Activated naive CD8-positive, alpha-beta T cell treated with anti-CD3 and anti-CD28 coated beads for 36 hours (primary cell): ENCODE measurements around the gene LUZP4. TPM values are rescaled to one million over a fixed set of nuclear protein-coding genes. Genes with fewer than 3 reads are reported as not detected.

ENCODE experiments used
- DNase-seq: peaks from one replicate; pipeline ENCODE4 v3.0.0; 2021
- H3K27ac Mint-ChIP-seq: one replicate; pipeline ENCODE4 v1.8.0; 2022; ENCODE audit warnings: mild to moderate bottlenecking, moderate library complexity, mixed read lengths
- H3K27me3 Mint-ChIP-seq: one replicate; pipeline ENCODE4 v1.8.0; 2022; ENCODE audit warnings: mild to moderate bottlenecking, mixed read lengths
- H3K36me3 Mint-ChIP-seq: one replicate; pipeline ENCODE4 v1.8.0; 2021; ENCODE audit warnings: mild to moderate bottlenecking, mixed read lengths
- H3K4me1 Mint-ChIP-seq: one replicate; pipeline ENCODE4 v1.8.0; 2021; ENCODE audit warnings: mixed read lengths
- H3K4me3 Mint-ChIP-seq: one replicate; pipeline ENCODE4 v1.8.0; 2022; ENCODE audit warnings: mild to moderate bottlenecking, moderate library complexity, mixed read lengths
- H3K9me3 Mint-ChIP-seq: one replicate; pipeline ENCODE4 v1.8.0; 2022; ENCODE audit warnings: mixed read lengths
- total RNA-seq, 2 experiments: library from RNA; stranded (reverse); gene quantifications; one replicate each; pipeline ENCODE4 v1.2.3, GENCODE V29; 2021

The LUZP4 gene
- total RNA-seq, 2 experiments from 2014 or later, result not detected

DNA sequence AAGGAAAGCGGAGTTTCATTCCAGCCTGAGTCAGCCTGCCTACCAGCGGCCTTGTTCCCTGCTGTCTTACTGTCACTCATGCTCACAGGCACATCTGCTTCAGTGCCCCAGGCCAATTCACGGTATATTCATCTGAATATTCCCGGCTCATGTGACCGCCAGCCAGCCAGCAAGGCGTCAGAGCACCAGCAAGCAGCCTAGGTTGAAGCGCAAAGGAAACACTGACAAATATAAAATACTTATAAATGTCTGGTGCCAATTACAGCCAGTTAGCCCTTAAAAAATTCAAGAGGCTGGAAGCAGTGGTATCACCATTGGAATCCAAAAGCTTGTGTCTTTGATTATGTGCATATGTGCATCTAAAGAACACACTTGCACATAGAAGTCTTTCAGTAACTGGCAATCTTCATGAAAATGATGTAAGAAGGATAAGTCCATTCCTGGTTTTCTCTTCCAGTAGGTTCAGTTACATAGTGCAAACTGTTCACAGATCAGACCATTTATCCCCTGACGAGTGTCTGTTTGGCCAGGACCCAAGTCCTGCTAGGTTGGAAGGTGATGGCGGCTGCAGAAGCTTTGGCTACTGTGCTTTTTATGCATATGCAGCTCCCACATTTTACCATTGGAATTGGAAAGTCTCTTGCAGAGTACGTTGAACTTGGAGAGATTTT, 61.3 kb downstream of the LUZP4 start:
- Mint-ChIP-seq H3K27ac (no peak overlapping the region), H3K36me3 (no peaks in the 10 kb centered on the region), H3K27me3 (no peaks in the 10 kb centered on the region), H3K4me3 (no peak overlapping the region), H3K4me1 (no peaks in the 10 kb centered on the region), H3K9me3 (no peaks in the 10 kb centered on the region)
- no peak for DNase-seq

DNA sequence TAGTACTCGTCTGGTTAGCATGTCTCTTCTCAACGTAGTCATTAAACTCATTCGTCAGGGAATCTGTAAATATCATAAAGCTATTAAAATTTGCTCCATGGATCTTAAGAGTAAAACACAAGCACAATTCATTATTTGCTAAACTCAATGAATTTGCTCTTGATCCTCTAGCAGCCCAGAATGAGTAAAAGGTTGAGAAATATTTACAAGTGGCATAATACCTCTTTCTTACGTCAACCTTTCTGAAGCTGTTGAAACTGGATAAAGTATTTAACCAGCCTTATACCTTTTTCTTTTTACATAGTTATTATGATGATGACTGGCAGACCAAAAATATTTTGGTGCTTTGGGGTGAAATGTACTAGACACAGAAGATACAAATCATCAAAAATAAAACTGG, 66.9 kb downstream of the LUZP4 start:
- H3K9me3 Mint-ChIP-seq, result no peaks in the 10 kb centered on the region
- no peak overlapping the region for H3K27ac Mint-ChIP-seq
- H3K36me3 Mint-ChIP-seq, result no peaks in the 10 kb centered on the region
- no peak overlapping the region for H3K4me3 Mint-ChIP-seq
- H3K27me3 Mint-ChIP-seq, result no peaks in the 10 kb centered on the region
- no peak for DNase-seq
- no peaks in the 10 kb centered on the region for H3K4me1 Mint-ChIP-seq

Other genes starting within 250 kb of the LUZP4 start
- not detected for gene RBMXL3, start 100.3 kb upstream of the LUZP4 start, total RNA-seq
- gene LRCH2, start 55.6 kb upstream of the LUZP4 start, total RNA-seq, result not detected